ENCODE results near the gene DNMT3B. TPM values are rescaled to one million over a fixed set of nuclear protein-coding genes. Genes with fewer than 3 reads are reported as not detected.

The DNMT3B gene
- total RNA-seq, 1 donor from 2014 or later, result 13.0 TPM

Other genes with a start within 250 kb of the DNMT3B start
- 1.6 and 15.4 TPM in 2 replicates for gene NOL4L, start 177.1 kb upstream of the DNMT3B start, total RNA-seq
- not detected in 2 replicates for gene C20orf203, start 88.4 kb upstream of the DNMT3B start, total RNA-seq
- gene COMMD7, start 18.9 kb upstream of the DNMT3B start, total RNA-seq, result 19.9 and 36.6 TPM in 2 replicates
- 151 and 160 TPM in 2 replicates for gene MAPRE1, start 57.6 kb downstream of the DNMT3B start, total RNA-seq
- 0.05 TPM in 1 of 2 replicates, not detected in the other for gene EFCAB8, start 96.5 kb downstream of the DNMT3B start, total RNA-seq
- not detected in 2 replicates for gene SUN5, start 242.0 kb downstream of the DNMT3B start, total RNA-seq
- gene BPIFB2, start 245.3 kb downstream of the DNMT3B start, total RNA-seq, result not detected in 2 replicates

Measured in renal cortical epithelial cell (primary cell).